Neuronal stem cell (in vitro differentiated cells): ENCODE data around the gene NSG2.
A peak's percentile ranks its signal among the peaks of the same experiment; 100 is the strongest.

Experiments used
- DNase-seq: peaks from one replicate; pipeline ENCODE4 v3.0.0-alpha.2; 2013; ENCODE audit warnings: low spot score
- H2AFZ ChIP-seq: one replicate; pipeline ENCODE4 v1.6.1; 2013; ENCODE audit warnings: mild to moderate bottlenecking, low read length, inconsistent platforms
- H2AK5ac ChIP-seq: 2 replicates; pipeline ENCODE4 v1.6.1; 2013; ENCODE audit warnings: low read depth, mild to moderate bottlenecking, inconsistent platforms, low read length, moderate library complexity, mixed read lengths
- H2BK120ac ChIP-seq: 2 replicates; pipeline ENCODE4 v1.6.1; 2013; ENCODE audit warnings: low read depth, mild to moderate bottlenecking, inconsistent platforms, low read length, moderate library complexity, mixed read lengths
- H2BK12ac ChIP-seq: one replicate; pipeline ENCODE4 v1.6.1; 2013; ENCODE audit warnings: low read length, inconsistent platforms
- H2BK15ac ChIP-seq: 2 replicates; pipeline ENCODE4 v1.6.1; 2013; ENCODE audit warnings: mild to moderate bottlenecking, low read length, inconsistent platforms, mixed read lengths
- H2BK5ac ChIP-seq: one replicate; pipeline ENCODE4 v1.6.1; 2013; ENCODE audit warnings: inconsistent platforms, mild to moderate bottlenecking, low read length, moderate library complexity
- H3K14ac ChIP-seq: one replicate; pipeline ENCODE4 v1.6.1; 2013; ENCODE audit warnings: low read length, inconsistent platforms
- H3K18ac ChIP-seq: 2 replicates; pipeline ENCODE4 v1.6.1; 2013; ENCODE audit warnings: low read length, inconsistent platforms
- H3K23ac ChIP-seq: 2 replicates; pipeline ENCODE4 v1.6.1; 2013; ENCODE audit warnings: low read depth, mild to moderate bottlenecking, mixed read lengths, low read length, inconsistent platforms; ENCODE audit not compliant: poor library complexity
- H3K27ac ChIP-seq: replicated peaks from 3 replicates; pipeline ENCODE4 v1.5.1; 2013; ENCODE audit warnings: low read length, inconsistent platforms
- H3K27me3 ChIP-seq, 3 experiments: 2 replicates each; pipeline ENCODE4 v1.6.1; 2013; ENCODE audit warnings: low read length in 3 of 3, mild to moderate bottlenecking in 2 of 3, inconsistent platforms in 1 of 3, low read depth in 1 of 3, mixed read lengths in 1 of 3, moderate library complexity in 1 of 3; ENCODE audit not compliant: control insufficient read depth in 3 of 3, insufficient read depth in 3 of 3
- H3K36me3 ChIP-seq, 2 donors: replicated peaks in 1 of 2; 2 replicates each; pipeline ENCODE4 v1.6.1; 2013; ENCODE audit warnings: low read length in 2 of 2; ENCODE audit not compliant: control insufficient read depth in 2 of 2, insufficient read depth in 2 of 2
- H3K4ac ChIP-seq: 2 replicates; pipeline ENCODE4 v1.6.1; 2013; ENCODE audit warnings: inconsistent platforms, mild to moderate bottlenecking, low read length, moderate library complexity
- H3K4me1 ChIP-seq, 2 donors: 1 replicate in 1 of 2; 2 replicates in 1 of 2; pipeline ENCODE4 v1.6.1; 2013; ENCODE audit warnings: low read length in 2 of 2, low read depth in 1 of 2; ENCODE audit not compliant: control insufficient read depth in 2 of 2, insufficient read depth in 1 of 2
- H3K4me2 ChIP-seq: one replicate; pipeline ENCODE4 v1.6.1; 2013; ENCODE audit warnings: mild to moderate bottlenecking, low read length, inconsistent platforms; ENCODE audit not compliant: insufficient read depth, poor library complexity, severe bottlenecking
- H3K4me3 ChIP-seq, 2 donors: 2 replicates each; pipeline ENCODE4 v1.5.1; 2013; ENCODE audit warnings: low read length in 2 of 2, mild to moderate bottlenecking in 2 of 2, inconsistent platforms in 1 of 2, moderate library complexity in 1 of 2
- H3K79me1 ChIP-seq: one replicate; pipeline ENCODE4 v1.6.1; 2013; ENCODE audit warnings: low read depth, mild to moderate bottlenecking, inconsistent platforms, low read length, moderate library complexity
- H3K9ac ChIP-seq: one replicate; pipeline ENCODE4 v1.6.1; 2013; ENCODE audit warnings: mild to moderate bottlenecking, low read depth, low read length, inconsistent platforms; ENCODE audit not compliant: poor library complexity
- H3K9me3 ChIP-seq, 2 donors: replicated peaks in 1 of 2; 2 replicates each; pipeline versions ENCODE3 to v1.6.1; 2013; ENCODE audit warnings: low read length in 2 of 2, mild to moderate bottlenecking in 2 of 2, inconsistent platforms in 1 of 2, low read depth in 1 of 2, mixed read lengths in 1 of 2, moderate library complexity in 1 of 2; ENCODE audit not compliant: control insufficient read depth in 2 of 2, insufficient read depth in 1 of 2
- H4K8ac ChIP-seq: one replicate; pipeline ENCODE4 v1.6.1; 2013; ENCODE audit warnings: low read depth, mild to moderate bottlenecking, inconsistent platforms, low read length, moderate library complexity
- H4K91ac ChIP-seq: one replicate; pipeline ENCODE4 v1.6.1; 2013; ENCODE audit warnings: low read length, low read depth, mild to moderate bottlenecking, inconsistent platforms; ENCODE audit not compliant: poor library complexity
- WGBS, 2 donors: extraction: QIAGEN DNeasy Blood & Tissue Kit; methylation state at CpG; one replicate each; pipeline ENCODE4 v1.1.7; 2013; ENCODE audit warnings: missing lambda C conversion rate in 2 of 2, mixed read lengths in 1 of 2; ENCODE audit not compliant: insufficient read length in 2 of 2, insufficient replicate concordance in 1 of 2; ENCODE audit errors: extremely low coverage in 2 of 2; 5-methylcytosine and 5-hydroxymethylcytosine counted together

NSG2 gene

DNA sequence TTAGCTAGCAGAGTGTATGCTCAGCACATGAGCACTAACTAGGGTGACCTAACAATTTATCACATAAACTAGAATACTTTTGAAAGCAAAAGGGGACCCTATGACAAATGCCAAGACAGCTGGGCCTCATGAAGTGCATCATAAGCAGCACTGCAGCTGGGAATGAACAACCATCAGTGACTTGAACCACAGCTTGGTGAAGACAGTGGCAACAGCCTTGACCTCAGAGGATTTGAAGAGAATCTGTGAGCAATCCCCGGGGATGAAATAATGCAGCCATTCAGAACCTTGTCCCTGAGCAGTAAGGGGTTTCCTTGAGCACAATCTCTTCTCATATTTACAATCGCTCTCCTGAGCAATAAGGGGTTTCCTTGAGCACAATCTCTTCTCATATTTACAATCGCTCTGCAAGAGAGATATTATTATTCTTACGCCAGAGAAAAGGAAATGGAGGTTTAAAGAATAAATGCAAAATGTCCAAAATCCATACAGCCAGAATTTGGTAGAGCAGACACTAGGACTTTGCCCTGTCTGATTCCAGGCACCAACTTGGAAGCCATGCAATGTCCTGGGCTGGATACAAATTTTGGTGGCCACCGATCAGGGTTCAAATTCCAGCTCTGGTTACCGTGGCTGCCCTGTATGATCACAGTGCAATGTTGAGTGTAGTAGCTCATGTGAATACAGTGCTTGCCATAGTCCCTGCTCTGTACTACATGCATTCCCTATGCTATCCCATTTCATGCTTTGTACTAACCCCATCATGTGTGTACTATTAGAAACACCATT is 846 bp upstream of the NSG2 start:
- no peak overlapping the region for H3K4ac ChIP-seq
- no peaks in the 10 kb centered on the region for H3K79me1 ChIP-seq
- H2BK15ac ChIP-seq, result no peak overlapping the region
- H3K18ac ChIP-seq, result no peak overlapping the region
- no peak overlapping the region for H2BK120ac ChIP-seq
- no peak overlapping the region for H2BK5ac ChIP-seq
- H2BK12ac ChIP-seq, result no peak overlapping the region
- peaks cover 0 to 2% (median 0%) of the 10 kb centered on the region in 3 experiments for H3K27me3 ChIP-seq
- H4K8ac ChIP-seq, result no peak overlapping the region
- H3K14ac ChIP-seq, result no peak overlapping the region
- H3K27ac ChIP-seq, result no peak overlapping the region
- no CpG with 5 or more reads among the region's 6 CpGs for whole genome bisulfite sequencing, 2 donors
- no peak overlapping the region for H4K91ac ChIP-seq
- H2AFZ ChIP-seq, result no peak overlapping the region
- H2AK5ac ChIP-seq, result no peak overlapping the region
- H3K23ac ChIP-seq, result no peak overlapping the region
- no peak overlapping the region for H3K4me2 ChIP-seq
- no peaks in the 10 kb centered on the region for H3K36me3 ChIP-seq
- H3K9me3 ChIP-seq, result no peaks in the 10 kb centered on the region
- no peaks in the 10 kb centered on the region for H3K4me1 ChIP-seq
- H3K9ac ChIP-seq, result no peak overlapping the region
- no peak for DNase-seq
- H3K4me3 ChIP-seq, result no peak overlapping the region

DNA sequence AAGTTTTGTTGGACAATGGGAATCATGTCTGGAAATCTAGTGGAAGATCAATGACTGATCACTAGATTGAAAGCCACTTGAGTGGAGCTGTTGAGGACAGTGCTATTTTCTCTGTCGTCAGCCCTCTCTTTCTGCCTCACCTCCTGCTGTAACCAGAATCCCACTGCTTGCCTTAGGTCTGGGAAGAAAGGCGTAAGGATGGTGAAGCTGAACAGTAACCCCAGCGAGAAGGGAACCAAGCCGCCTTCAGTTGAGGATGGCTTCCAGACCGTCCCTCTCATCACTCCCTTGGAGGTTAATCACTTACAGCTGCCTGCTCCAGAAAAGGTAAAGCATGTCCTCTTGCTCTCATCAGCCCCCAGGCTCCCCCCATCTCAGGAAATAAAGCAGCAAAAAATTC is 1.1 kb downstream of the NSG2 start:
- no peak overlapping the region for H3K27ac ChIP-seq
- H3K27me3 ChIP-seq, result peaks cover 0 to 2% (median 0%) of the 10 kb centered on the region in 3 experiments
- H2BK120ac ChIP-seq, result no peak overlapping the region
- no peak overlapping the region for H2BK15ac ChIP-seq
- H3K9ac ChIP-seq, result no peak overlapping the region
- no peak overlapping the region for H2AFZ ChIP-seq
- DNase-seq, result no peak
- no peak overlapping the region for H3K23ac ChIP-seq
- no peak overlapping the region for H4K91ac ChIP-seq
- no peak overlapping the region for H3K4me3 ChIP-seq
- no peaks in the 10 kb centered on the region for H3K4me1 ChIP-seq
- no peak overlapping the region for H2BK5ac ChIP-seq
- H3K4me2 ChIP-seq, result no peak overlapping the region
- H3K36me3 ChIP-seq, result no peaks in the 10 kb centered on the region
- H3K18ac ChIP-seq, result no peak overlapping the region
- no peaks in the 10 kb centered on the region for H3K79me1 ChIP-seq
- no peak overlapping the region for H2BK12ac ChIP-seq
- no CpG with 5 or more reads among the region's 5 CpGs for WGBS, 2 donors
- no peak overlapping the region for H4K8ac ChIP-seq
- no peak overlapping the region for H3K14ac ChIP-seq
- H2AK5ac ChIP-seq, result no peak overlapping the region
- no peak overlapping the region for H3K4ac ChIP-seq
- no peaks in the 10 kb centered on the region for H3K9me3 ChIP-seq

DNA sequence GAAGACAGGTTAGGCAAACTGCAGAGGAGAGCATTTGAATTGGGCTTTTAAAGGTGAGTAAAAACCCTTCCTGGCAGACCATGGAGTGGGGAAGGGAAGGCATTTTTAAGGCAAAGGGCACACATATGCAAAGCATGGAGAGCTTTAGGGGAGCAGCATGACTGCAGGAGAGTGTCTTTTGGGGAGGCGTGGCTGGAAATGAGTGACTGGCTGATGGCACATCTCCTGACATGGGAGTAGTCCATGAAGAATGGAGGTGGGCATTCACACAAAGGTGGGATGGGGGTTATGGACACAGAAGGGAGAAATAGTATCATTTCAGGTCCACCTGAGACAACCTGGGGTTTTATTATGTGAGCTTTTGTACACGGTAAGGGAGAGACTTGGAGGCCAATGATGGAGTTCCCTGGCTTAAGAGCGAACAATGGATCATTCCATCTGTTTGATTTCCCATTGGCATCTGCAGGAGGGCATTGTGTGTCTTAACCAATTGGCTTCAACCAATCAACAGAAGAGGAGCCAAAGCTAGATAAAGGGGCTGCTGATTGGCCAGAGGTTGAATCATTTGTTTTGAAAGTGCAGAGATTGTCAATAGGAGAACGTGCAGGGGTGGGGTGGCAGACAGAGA is 2.1 kb downstream of the NSG2 start:
- Histone ChIP-seq H3K27me3 (peaks cover 0 to 2% (median 0%) of the 10 kb centered on the region in 3 experiments), H2BK5ac (no peak overlapping the region), H3K4me1 (no peaks in the 10 kb centered on the region), H2BK15ac (no peak overlapping the region), H3K4me3 (no peak overlapping the region), H2BK120ac (no peak overlapping the region), H3K27ac (no peak overlapping the region), H3K14ac (no peak overlapping the region), H4K91ac (no peak overlapping the region), H2BK12ac (no peak overlapping the region), H3K79me1 (no peaks in the 10 kb centered on the region), H3K23ac (no peak overlapping the region), H3K9ac (no peak overlapping the region), H3K18ac (no peak overlapping the region), H2AK5ac (no peak overlapping the region), H3K4me2 (no peak overlapping the region), H4K8ac (no peak overlapping the region), H3K4ac (no peak overlapping the region), H2AFZ (no peak overlapping the region), H3K36me3 (no peaks in the 10 kb centered on the region), H3K9me3 (peaks cover 0 to under 1% of the 10 kb centered on the region in 2 donors)
- WGBS, 2 donors, result no CpG with 5 or more reads among the region's 4 CpGs
- no peak for DNase-seq

- Histone ChIP-seq H3K36me3 (no peaks in the 10 kb centered on the region), H3K27me3 (peaks cover 0 to 3% (median 0%) of the 10 kb centered on the region in 3 experiments), H3K4me1 (no peaks in the 10 kb centered on the region), H3K23ac (no peak overlapping the region), H3K4ac (no peak overlapping the region), H3K79me1 (no peaks in the 10 kb centered on the region), H4K8ac (no peak overlapping the region), H3K14ac (no peak overlapping the region), H2BK12ac (no peak overlapping the region), H3K27ac (no peak overlapping the region), H3K9ac (no peak overlapping the region), H3K4me2 (no peak overlapping the region), H2BK5ac (no peak overlapping the region), H4K91ac (peak overlapping the region; percentile 50), H2BK120ac (no peak overlapping the region), H3K9me3 (peaks cover 0 to 2% of the 10 kb centered on the region in 2 donors), H2AFZ (no peak overlapping the region), H3K18ac (no peak overlapping the region), H3K4me3 (no peak overlapping the region), H2AK5ac (no peak overlapping the region), H2BK15ac (no peak overlapping the region)
- DNase-seq, result no peak
- WGBS, 2 donors, result no CpG with 5 or more reads among the region's 5 CpGs
Observed at GRCh38 chr5:174052636-174053035, 7.1 kb downstream of the NSG2 start.
